Measurements from ENCODE around the gene PCDH12.

Gene PCDH12

DNA sequence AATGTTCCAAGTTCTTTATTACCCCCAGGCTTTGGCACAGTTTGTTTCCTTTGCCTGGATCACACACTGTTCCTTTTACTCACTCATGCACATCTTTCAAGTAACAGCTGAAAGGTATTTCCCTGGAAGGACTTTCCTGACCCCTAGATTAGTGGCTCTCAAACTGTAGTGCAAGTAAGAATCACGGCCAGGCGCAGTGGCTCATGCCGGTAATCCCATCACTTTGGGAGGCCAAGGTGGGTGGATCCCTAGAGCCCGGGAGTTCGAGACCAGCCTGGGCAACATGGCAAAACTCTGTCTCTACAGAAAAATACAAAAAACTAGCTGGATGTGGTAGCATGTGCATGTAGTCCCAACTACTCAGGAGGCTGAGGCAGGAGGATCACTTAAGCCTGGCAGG, 53.5 kb downstream of the PCDH12 start:
- DNase-seq (ENCODE audit: low read depth) = no peak
- TF ChIP-seq, protein P1, sequence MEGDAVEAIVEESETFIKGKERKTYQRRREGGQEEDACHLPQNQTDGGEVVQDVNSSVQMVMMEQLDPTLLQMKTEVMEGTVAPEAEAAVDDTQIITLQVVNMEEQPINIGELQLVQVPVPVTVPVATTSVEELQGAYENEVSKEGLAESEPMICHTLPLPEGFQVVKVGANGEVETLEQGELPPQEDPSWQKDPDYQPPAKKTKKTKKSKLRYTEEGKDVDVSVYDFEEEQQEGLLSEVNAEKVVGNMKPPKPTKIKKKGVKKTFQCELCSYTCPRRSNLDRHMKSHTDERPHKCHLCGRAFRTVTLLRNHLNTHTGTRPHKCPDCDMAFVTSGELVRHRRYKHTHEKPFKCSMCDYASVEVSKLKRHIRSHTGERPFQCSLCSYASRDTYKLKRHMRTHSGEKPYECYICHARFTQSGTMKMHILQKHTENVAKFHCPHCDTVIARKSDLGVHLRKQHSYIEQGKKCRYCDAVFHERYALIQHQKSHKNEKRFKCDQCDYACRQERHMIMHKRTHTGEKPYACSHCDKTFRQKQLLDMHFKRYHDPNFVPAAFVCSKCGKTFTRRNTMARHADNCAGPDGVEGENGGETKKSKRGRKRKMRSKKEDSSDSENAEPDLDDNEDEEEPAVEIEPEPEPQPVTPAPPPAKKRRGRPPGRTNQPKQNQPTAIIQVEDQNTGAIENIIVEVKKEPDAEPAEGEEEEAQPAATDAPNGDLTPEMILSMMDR (conservative IDR thresholded peaks at IDR 0.05; ENCODE audit: low read depth, low read length) = no peak
- H3K4me3 ChIP-seq (ENCODE audit: low read depth, low read length) = no peak overlapping the region

DNA sequence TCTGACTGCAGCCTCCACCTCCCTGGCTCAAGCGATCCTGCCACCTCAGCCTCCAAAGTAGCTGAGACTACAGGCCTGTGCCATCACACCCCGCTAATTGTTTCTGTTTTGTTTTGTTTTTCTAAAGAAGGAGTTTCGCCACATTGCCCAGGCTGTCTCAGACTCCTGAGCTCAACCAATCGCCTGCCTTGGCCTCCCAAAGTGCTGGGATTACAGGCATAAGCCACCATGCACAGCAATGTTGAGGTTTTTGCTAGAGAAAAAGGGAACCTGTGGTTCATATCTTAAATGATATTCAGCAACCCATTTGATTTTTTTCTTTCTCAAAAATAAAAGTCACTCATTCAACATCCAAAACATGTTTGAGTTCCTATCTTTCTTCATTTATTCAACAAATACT, 54.7 kb downstream of the PCDH12 start:
- DNase-seq (ENCODE audit: low read depth) = no peak
- TF ChIP-seq, protein P1 (conservative IDR thresholded peaks at IDR 0.05; ENCODE audit: low read depth, low read length) = no peak
- no peak overlapping the region for H3K4me3 ChIP-seq (ENCODE audit: low read depth, low read length)

DNA sequence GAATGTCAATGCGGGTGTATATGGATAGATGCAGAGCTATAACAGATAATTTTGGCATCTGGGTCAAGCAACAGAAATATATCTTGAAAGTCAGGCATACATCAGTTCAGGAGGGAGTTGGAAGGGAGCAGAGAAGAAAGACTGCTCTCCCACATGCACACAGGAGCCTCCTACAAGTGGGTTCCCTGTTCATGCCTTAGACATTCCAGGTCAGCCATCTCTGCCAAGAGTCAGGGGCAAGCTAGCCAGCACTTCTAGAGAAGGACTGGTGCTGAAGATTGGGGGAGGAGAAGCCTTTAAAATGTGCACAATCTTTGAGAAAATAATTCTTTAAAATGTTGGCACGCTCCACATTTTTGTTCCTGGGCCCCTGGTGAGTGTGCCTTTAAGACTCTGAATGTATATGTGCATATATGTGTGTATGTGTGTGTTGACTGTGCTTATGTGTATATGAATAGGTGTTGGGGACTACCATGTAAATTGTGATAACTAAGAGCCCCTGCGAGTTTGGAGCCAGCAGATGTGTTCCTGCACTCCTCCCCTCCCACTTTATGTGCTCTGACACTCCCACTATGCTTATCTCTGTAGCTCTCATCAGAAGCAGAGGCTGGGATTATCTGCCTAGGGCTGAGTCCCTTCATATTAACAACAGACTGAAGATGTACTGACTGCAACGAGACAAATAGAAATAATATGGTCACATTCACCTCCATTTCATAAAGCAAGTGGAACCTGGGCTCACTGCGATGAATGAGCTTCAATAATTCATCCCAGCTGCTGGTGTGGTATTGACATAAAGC, 55.8 kb downstream of the PCDH12 start:
- TF ChIP-seq, protein P1 (conservative IDR thresholded peaks at IDR 0.05; ENCODE audit: low read depth, low read length) = no peak
- no peak overlapping the region for H3K4me3 ChIP-seq (ENCODE audit: low read depth, low read length)
- no peak for DNase-seq (ENCODE audit: low read depth)

DNA sequence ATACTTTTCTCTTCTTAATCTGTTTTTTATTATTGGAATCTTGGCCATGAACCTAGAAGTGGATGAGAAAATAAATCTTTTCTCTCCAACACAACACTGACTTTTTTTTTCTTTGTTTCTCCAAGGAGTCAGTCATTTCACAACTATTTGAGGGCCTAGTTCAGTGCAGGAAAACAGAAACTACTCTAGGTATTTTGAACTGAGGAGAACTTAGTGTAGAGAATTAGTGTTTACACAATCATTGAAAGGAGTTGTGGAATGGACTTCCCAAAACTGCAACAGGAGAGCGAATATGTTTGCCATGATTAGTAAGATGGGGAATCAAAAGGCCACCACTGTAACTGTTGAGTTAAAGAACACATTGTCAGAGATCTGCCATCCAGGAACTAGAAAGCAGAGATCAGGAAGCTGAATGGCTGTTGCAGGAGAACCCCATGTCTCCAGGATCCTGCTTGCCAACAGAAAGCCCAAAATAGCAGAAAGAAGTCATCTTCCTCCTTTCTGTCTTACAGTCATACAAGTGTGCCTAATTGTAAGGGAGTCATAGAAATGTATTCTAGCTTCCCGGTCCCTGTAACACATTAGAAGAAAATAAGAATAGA, 59.5 kb downstream of the PCDH12 start:
- TF ChIP-seq, protein P1 (conservative IDR thresholded peaks at IDR 0.05; ENCODE audit: low read depth, low read length) = no peak
- no peak overlapping the region for H3K4me3 ChIP-seq (ENCODE audit: low read depth, low read length)
- DNase-seq (ENCODE audit: low read depth) = no peak

DNA sequence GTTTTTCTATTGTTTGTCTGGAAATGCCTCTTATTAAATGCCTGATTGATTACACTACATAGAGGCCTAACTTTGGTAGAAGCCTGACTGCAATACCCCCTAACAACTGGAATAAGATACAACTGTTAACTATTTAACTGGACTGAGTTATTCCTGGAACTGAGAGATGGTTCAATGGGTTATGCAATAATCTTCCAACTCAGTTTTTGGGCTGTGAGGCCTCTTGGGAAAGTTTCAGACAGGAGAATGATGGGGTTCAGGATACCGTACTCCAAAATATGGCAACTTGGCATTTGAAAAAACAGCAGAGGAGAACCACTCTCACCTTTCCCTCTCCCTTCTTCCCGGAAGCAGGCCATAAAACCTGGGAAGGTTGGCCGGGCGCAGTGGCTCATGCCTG, 60.6 kb downstream of the PCDH12 start:
- TF ChIP-seq, protein P1 (conservative IDR thresholded peaks at IDR 0.05; ENCODE audit: low read depth, low read length) = no peak
- no peak overlapping the region for H3K4me3 ChIP-seq (ENCODE audit: low read depth, low read length)
- DNase-seq (ENCODE audit: low read depth) = no peak

All from choroid plexus epithelial cell (primary cell).